Right ventricle myocardium superior (tissue), 1 donor: ENCODE data around the gene SDHAF1. TPM values are rescaled to one million over a fixed set of nuclear protein-coding genes. Genes with fewer than 3 reads are reported as not detected.

ENCODE experiments used
- ATAC-seq: fragments of 200-7000 bp; cut with Tn5 transposase; one replicate; pipeline ENCODE4 v1.9.1; 2020; ENCODE audit warnings: mild to moderate bottlenecking; ENCODE audit not compliant: poor library complexity
- DNase-seq: peaks from one replicate; pipeline ENCODE4 v3.0.0-alpha.2; 2020
- intact Hi-C: fragments of 100-400 bp; cut with DNase I; formaldehyde crosslinking; loops from one replicate; pipeline ENCODE4 v1.11.2; 2022
- total RNA-seq: library from RNA; stranded (reverse); fragmentation: NEBNext Ultra II Directional; extraction: Animal tissue kit (Norgen Biotek cat#: 25700); gene quantifications from one replicate; pipeline ENCODE4 v1.2.1, GENCODE V29; 2021
- donor health status: DM: no; HTN: yes; CAD: no; lungs with severe emphysema.

Gene SDHAF1
- total RNA-seq, 1 donor from 2014 or later: 10.2 TPM

- ATAC-seq (peak; percentile 48), DNase-seq (no peak)
- intact Hi-C loops: no loop called here
Observed at GRCh38 chr19:36041831-36042230, 46.8 kb downstream of the SDHAF1 start.

GRCh38 chr19:36043952-36044351 lies 49.0 kb downstream of the SDHAF1 start:
- no peak for DNase-seq
- intact Hi-C loops: no loop called here
- no peak for ATAC-seq

Other genes starting within 250 kb of the SDHAF1 start
- gene U2AF1L4, start 249.8 kb upstream of the SDHAF1 start, total RNA-seq: 22.6 TPM
- 40.7 TPM for gene PSENEN, start 249.5 kb upstream of the SDHAF1 start, total RNA-seq
- gene LIN37, start 246.6 kb upstream of the SDHAF1 start, total RNA-seq: 5.2 TPM
- 570 TPM for gene HSPB6, start 238.2 kb upstream of the SDHAF1 start, total RNA-seq
- gene PROSER3, start 237.0 kb upstream of the SDHAF1 start, total RNA-seq: 5.9 TPM
- 3.0 TPM for gene ARHGAP33, start 219.6 kb upstream of the SDHAF1 start, total RNA-seq
- not detected for gene PRODH2, start 182.3 kb upstream of the SDHAF1 start, total RNA-seq
- gene NPHS1, start 142.7 kb upstream of the SDHAF1 start, total RNA-seq: not detected
- not detected for gene KIRREL2, start 138.3 kb upstream of the SDHAF1 start, total RNA-seq
- gene APLP1, start 126.6 kb upstream of the SDHAF1 start, total RNA-seq: 17.8 TPM
- 2.6 TPM for gene NFKBID, start 94.6 kb upstream of the SDHAF1 start, total RNA-seq
- 4.1 TPM for gene HCST, start 92.7 kb upstream of the SDHAF1 start, total RNA-seq
- 28.3 TPM for gene TYROBP, start 86.9 kb upstream of the SDHAF1 start, total RNA-seq
- gene LRFN3, start 58.8 kb upstream of the SDHAF1 start, total RNA-seq: 6.1 TPM
- 0.30 TPM for gene SYNE4, start 13.6 kb downstream of the SDHAF1 start, total RNA-seq
- gene ALKBH6, start 19.0 kb downstream of the SDHAF1 start, total RNA-seq: 9.4 TPM
- gene CLIP3, start 37.7 kb downstream of the SDHAF1 start, total RNA-seq: 4.1 TPM
- 4.2 TPM for gene THAP8, start 59.1 kb downstream of the SDHAF1 start, total RNA-seq
- 28.3 TPM for gene WDR62, start 59.7 kb downstream of the SDHAF1 start, total RNA-seq
- gene OVOL3, start 116.0 kb downstream of the SDHAF1 start, total RNA-seq: not detected
- 145 TPM for gene POLR2I, start 119.7 kb downstream of the SDHAF1 start, total RNA-seq
- gene TBCB, start 120.3 kb downstream of the SDHAF1 start, total RNA-seq: 95.8 TPM
- gene CAPNS1, start 144.9 kb downstream of the SDHAF1 start, total RNA-seq: 781 TPM
- 3,311 TPM for gene COX7A1, start 157.3 kb downstream of the SDHAF1 start, total RNA-seq
- gene ZNF565, start 219.5 kb downstream of the SDHAF1 start, total RNA-seq: 3.9 TPM
- gene ZNF146, start 219.9 kb downstream of the SDHAF1 start, total RNA-seq: 29.6 TPM